H9 (cell line): ENCODE measurements around the gene ANK2. TPM values are rescaled to one million over a fixed set of nuclear protein-coding genes. Genes with fewer than 3 reads are reported as not detected.

Experiments used
- DNase-seq: peaks from one replicate; pipeline ENCODE4 v3.0.0-alpha.2; 2017
- H2AFZ ChIP-seq: one replicate; pipeline ENCODE4 v1.6.1; 2013; ENCODE audit warnings: mild to moderate bottlenecking, low read length, control low read depth, moderate library complexity
- H2AK5ac ChIP-seq: 2 replicates; pipeline ENCODE4 v1.6.1; 2013; ENCODE audit warnings: low read length, control low read depth, mixed read lengths; ENCODE audit not compliant: insufficient read length
- H2BK120ac ChIP-seq: one replicate; pipeline ENCODE4 v1.6.1; 2013; ENCODE audit warnings: low read depth, mild to moderate bottlenecking, low read length, control low read depth, inconsistent platforms; ENCODE audit not compliant: poor library complexity, severe bottlenecking
- H2BK12ac ChIP-seq: 2 replicates; pipeline ENCODE4 v1.6.1; 2013; ENCODE audit warnings: low read length, control low read depth, mixed read lengths, low read depth; ENCODE audit not compliant: insufficient read length
- H2BK15ac ChIP-seq: 2 replicates; pipeline ENCODE4 v1.6.1; 2013; ENCODE audit warnings: low read depth, low read length, control low read depth
- H2BK20ac ChIP-seq: one replicate; pipeline ENCODE4 v1.6.1; 2013; ENCODE audit warnings: low read depth, mild to moderate bottlenecking, low read length, control low read depth, inconsistent platforms; ENCODE audit not compliant: poor library complexity, severe bottlenecking
- H2BK5ac ChIP-seq: 2 replicates; pipeline ENCODE4 v1.6.1; 2013; ENCODE audit warnings: low read length, control low read depth, mixed read lengths; ENCODE audit not compliant: insufficient read length
- H3K14ac ChIP-seq: 2 replicates; pipeline ENCODE4 v1.6.1; 2013; ENCODE audit warnings: low read length, control low read depth; ENCODE audit not compliant: insufficient read depth
- H3K18ac ChIP-seq: 2 replicates; pipeline ENCODE4 v1.6.1; 2013; ENCODE audit warnings: low read depth, mild to moderate bottlenecking, mixed read lengths, low read length, control low read depth; ENCODE audit not compliant: insufficient read length
- H3K23ac ChIP-seq: 2 replicates; pipeline ENCODE4 v1.6.1; 2013; ENCODE audit warnings: low read length, control low read depth, mixed read lengths, low read depth; ENCODE audit not compliant: insufficient read length
- H3K23me2 ChIP-seq: 2 replicates; pipeline ENCODE4 v1.6.1; 2013; ENCODE audit warnings: low read depth, mild to moderate bottlenecking, mixed read lengths, low read length, control low read depth; ENCODE audit not compliant: insufficient read length, poor library complexity, severe bottlenecking
- H3K27ac ChIP-seq: 2 replicates; pipeline ENCODE4 v1.5.1; 2013; ENCODE audit warnings: low read length, control low read depth, mixed read lengths, low read depth; ENCODE audit not compliant: insufficient read length
- H3K27me3 ChIP-seq: 2 replicates; pipeline ENCODE4 v1.6.1; 2013; ENCODE audit warnings: low read length, control low read depth, inconsistent platforms; ENCODE audit not compliant: insufficient read depth
- H3K4ac ChIP-seq: 2 replicates; pipeline ENCODE4 v1.6.1; 2013; ENCODE audit warnings: low read depth, mild to moderate bottlenecking, control low read depth, inconsistent platforms, low read length, moderate library complexity
- H3K4me1 ChIP-seq: 2 replicates; pipeline ENCODE4 v1.6.1; 2013; ENCODE audit warnings: low read length, control low read depth, inconsistent platforms; ENCODE audit not compliant: insufficient read depth
- H3K4me2 ChIP-seq: 2 replicates; pipeline ENCODE4 v1.6.1; 2013; ENCODE audit warnings: low read length, control low read depth, mixed read lengths; ENCODE audit not compliant: insufficient read length, insufficient read depth
- H3K56ac ChIP-seq: 2 replicates; pipeline ENCODE4 v1.6.1; 2013; ENCODE audit warnings: low read depth, mild to moderate bottlenecking, mixed read lengths, low read length, control low read depth; ENCODE audit not compliant: insufficient read length
- H3K79me1 ChIP-seq: 2 replicates; pipeline ENCODE4 v1.6.1; 2013; ENCODE audit warnings: low read depth, mild to moderate bottlenecking, moderate library complexity, low read length, control low read depth, inconsistent platforms; ENCODE audit not compliant: insufficient read depth, poor library complexity, severe bottlenecking
- H3K79me2 ChIP-seq: 2 replicates; pipeline ENCODE4 v1.6.1; 2013; ENCODE audit warnings: low read length, control low read depth, inconsistent platforms; ENCODE audit not compliant: insufficient read depth
- H3K9ac ChIP-seq: 2 replicates; pipeline ENCODE4 v1.6.1; 2013; ENCODE audit warnings: low read length, control low read depth, mixed read lengths; ENCODE audit not compliant: insufficient read length; ENCODE audit errors: extremely low read depth
- H3K9me3 ChIP-seq: one replicate; pipeline ENCODE4 v1.6.1; 2013; ENCODE audit warnings: low read depth, low read length, inconsistent platforms; ENCODE audit not compliant: control insufficient read depth
- H3T11ph ChIP-seq: one replicate; pipeline ENCODE4 v1.6.1; 2013; ENCODE audit warnings: mild to moderate bottlenecking, low read length, control low read depth, inconsistent platforms
- H4K20me1 ChIP-seq: one replicate; pipeline ENCODE4 v1.6.1; 2013; ENCODE audit not compliant: control insufficient read depth, insufficient read length, insufficient read depth
- H4K5ac ChIP-seq: 2 replicates; pipeline ENCODE4 v1.6.1; 2013; ENCODE audit warnings: low read depth, mild to moderate bottlenecking, mixed read lengths, low read length, control low read depth; ENCODE audit not compliant: insufficient read length
- H4K8ac ChIP-seq: replicated peaks from 2 replicates; pipeline ENCODE4 v1.6.1; 2013; ENCODE audit warnings: low read length, control low read depth, mixed read lengths, low read depth; ENCODE audit not compliant: insufficient read length
- H4K91ac ChIP-seq: 2 replicates; pipeline ENCODE4 v1.6.1; 2013; ENCODE audit warnings: low read depth, mild to moderate bottlenecking, moderate library complexity, mixed read lengths, low read length, control low read depth; ENCODE audit not compliant: insufficient read length
- H3K27ac Mint-ChIP-seq, 3 experiments: 2 replicates in 2 of 3; 3 replicates in 1 of 3; pipeline ENCODE4 v1.8.0; 2020 to 2021; ENCODE audit warnings: mixed read lengths in 3 of 3, mild to moderate bottlenecking in 1 of 3, moderate library complexity in 1 of 3
- H3K27me3 Mint-ChIP-seq: 2 replicates; pipeline ENCODE4 v1.8.0; 2021; ENCODE audit warnings: low read depth, mild to moderate bottlenecking, moderate library complexity, mixed read lengths
- H3K36me3 Mint-ChIP-seq, 3 experiments: 2 replicates in 2 of 3; 3 replicates in 1 of 3; pipeline ENCODE4 v1.8.0; 2020 to 2021; ENCODE audit warnings: low read depth in 3 of 3, mixed read lengths in 3 of 3; ENCODE audit not compliant: insufficient read depth in 1 of 3
- H3K4me1 Mint-ChIP-seq, 2 experiments: 2 replicates each; pipeline ENCODE4 v1.8.0; 2020; ENCODE audit warnings: mixed read lengths in 2 of 2
- H3K4me3 Mint-ChIP-seq, 2 experiments: 2 replicates in 1 of 2; 3 replicates in 1 of 2; pipeline ENCODE4 v1.8.0; 2020 to 2021; ENCODE audit warnings: mild to moderate bottlenecking in 2 of 2, mixed read lengths in 2 of 2, moderate library complexity in 1 of 2
- H3K9me3 Mint-ChIP-seq, 2 experiments: 2 replicates in 1 of 2; 3 replicates in 1 of 2; pipeline ENCODE4 v1.8.0; 2020; ENCODE audit warnings: mild to moderate bottlenecking in 2 of 2, mixed read lengths in 2 of 2, moderate library complexity in 1 of 2
- WGBS: extraction: QIAGEN DNeasy Blood & Tissue Kit; methylation state at CpG from one replicate; pipeline ENCODE4 v1.1.7; 2013; ENCODE audit warnings: missing lambda C conversion rate, low lambda C conversion rate, mixed read lengths; ENCODE audit not compliant: insufficient read length; ENCODE audit errors: extremely low coverage; 5-methylcytosine and 5-hydroxymethylcytosine counted together
- total RNA-seq: library from RNA; stranded (reverse); gene quantifications from 2 replicates; pipeline ENCODE4 v1.2.1, GENCODE V29; 2021
- TF ChIP-seq, protein P1 (sequence below): fragments of 200-600 bp; sonication (generic); conservative IDR thresholded peaks from 3 replicates; pipeline ENCODE4 v1.8.0; 2021; ENCODE audit warnings: antibody characterized with exemption, mild to moderate bottlenecking

ANK2 gene
- total RNA-seq, 1 experiment from 2014 or later: 36.8 TPM

GRCh38 chr4:113179091-113179490 lies 129.6 kb downstream of the ANK2 start:
- no peaks in the 10 kb centered on the region for H3K27me3 Mint-ChIP-seq
- no peak overlapping the region for H3K4ac ChIP-seq
- H3K79me1 ChIP-seq: no peaks in the 10 kb centered on the region
- WGBS: no CpG with 5 or more reads among the region's 1 CpG
- H2BK15ac ChIP-seq: no peak overlapping the region
- no peak overlapping the region for H3K56ac ChIP-seq
- no peak for DNase-seq
- H3K9ac ChIP-seq: no peak overlapping the region
- H3T11ph ChIP-seq: no peak overlapping the region
- H3K9me3 Mint-ChIP-seq: peaks cover 0 to 2% of the 10 kb centered on the region in 2 experiments; a peak in 1 of 5 replicates
- H2AFZ ChIP-seq: no peak overlapping the region
- no peaks in the 10 kb centered on the region for H3K4me1 Mint-ChIP-seq
- no peak overlapping the region for H2AK5ac ChIP-seq
- no peak overlapping the region for H3K18ac ChIP-seq
- TF ChIP-seq, protein P1, sequence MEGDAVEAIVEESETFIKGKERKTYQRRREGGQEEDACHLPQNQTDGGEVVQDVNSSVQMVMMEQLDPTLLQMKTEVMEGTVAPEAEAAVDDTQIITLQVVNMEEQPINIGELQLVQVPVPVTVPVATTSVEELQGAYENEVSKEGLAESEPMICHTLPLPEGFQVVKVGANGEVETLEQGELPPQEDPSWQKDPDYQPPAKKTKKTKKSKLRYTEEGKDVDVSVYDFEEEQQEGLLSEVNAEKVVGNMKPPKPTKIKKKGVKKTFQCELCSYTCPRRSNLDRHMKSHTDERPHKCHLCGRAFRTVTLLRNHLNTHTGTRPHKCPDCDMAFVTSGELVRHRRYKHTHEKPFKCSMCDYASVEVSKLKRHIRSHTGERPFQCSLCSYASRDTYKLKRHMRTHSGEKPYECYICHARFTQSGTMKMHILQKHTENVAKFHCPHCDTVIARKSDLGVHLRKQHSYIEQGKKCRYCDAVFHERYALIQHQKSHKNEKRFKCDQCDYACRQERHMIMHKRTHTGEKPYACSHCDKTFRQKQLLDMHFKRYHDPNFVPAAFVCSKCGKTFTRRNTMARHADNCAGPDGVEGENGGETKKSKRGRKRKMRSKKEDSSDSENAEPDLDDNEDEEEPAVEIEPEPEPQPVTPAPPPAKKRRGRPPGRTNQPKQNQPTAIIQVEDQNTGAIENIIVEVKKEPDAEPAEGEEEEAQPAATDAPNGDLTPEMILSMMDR: no peak
- no peak overlapping the region for H4K91ac ChIP-seq
- no peak overlapping the region for H3K27ac Mint-ChIP-seq
- no peak overlapping the region for H2BK12ac ChIP-seq
- H2BK5ac ChIP-seq: no peak overlapping the region
- no peak overlapping the region for H4K5ac ChIP-seq
- H2BK120ac ChIP-seq: no peak overlapping the region
- no peaks in the 10 kb centered on the region; the same call in 1 of the 2 replicates for H3K4me1 ChIP-seq
- H3K14ac ChIP-seq: no peak overlapping the region
- H4K8ac ChIP-seq: no peak overlapping the region
- H3K23me2 ChIP-seq: no peaks in the 10 kb centered on the region
- no peaks in the 10 kb centered on the region for H3K79me2 ChIP-seq
- peaks cover 2 to 13% (median 7%) of the 10 kb centered on the region in 3 experiments; a peak in 5 of 7 replicates for H3K36me3 Mint-ChIP-seq
- H3K27ac ChIP-seq: no peak overlapping the region
- H3K27me3 ChIP-seq: no peaks in the 10 kb centered on the region
- no peaks in the 10 kb centered on the region for H4K20me1 ChIP-seq
- no peak overlapping the region for H3K4me3 Mint-ChIP-seq
- H2BK20ac ChIP-seq: no peak overlapping the region
- H3K23ac ChIP-seq: no peak overlapping the region
- no peaks in the 10 kb centered on the region for H3K9me3 ChIP-seq
- H3K4me2 ChIP-seq: no peak overlapping the region
